Mononuclear cell (primary cell): ENCODE data around the gene LRRC8C. TPM values are rescaled to one million over a fixed set of nuclear protein-coding genes. Genes with fewer than 3 reads are reported as not detected.
A peak's percentile ranks its signal among the peaks of the same experiment; 100 is the strongest.
"Not testable (repeated sequence)": the region's sequence is repeated elsewhere in the genome, so short reads cannot be mapped to it uniquely, and the experiment has no call there.

Experiments
- H3K27me3 ChIP-seq: 2 replicates; pipeline ENCODE4 v1.6.0; 2011; ENCODE audit warnings: low read length, control low read depth; ENCODE audit not compliant: insufficient read depth
- H3K4me1 ChIP-seq: 2 replicates; pipeline ENCODE4 v1.5.1; 2011; ENCODE audit warnings: mild to moderate bottlenecking, low read length, control low read depth; ENCODE audit not compliant: insufficient read depth
- H3K4me3 ChIP-seq: 2 replicates; pipeline ENCODE4 v1.5.1; 2011; ENCODE audit warnings: mild to moderate bottlenecking, low read length, moderate library complexity
- H3K9me3 ChIP-seq: 2 replicates; pipeline ENCODE4 v1.5.1; 2011; ENCODE audit warnings: low read depth, mild to moderate bottlenecking, control low read depth, low read length
- total RNA-seq: library from RNA; depleted of rRNA; stranded (reverse); fragments of >200 nt; gene quantifications from one replicate; pipeline ENCODE4 v1.2.3, GENCODE V29; 2012

LRRC8C gene
- 46.0 TPM for total RNA-seq

GRCh38 chr1:89632657-89633247 lies at the start of gene LRRC8C:
TSS of gene LRRC8C (plus strand) at chr1:89633120. CDS start at chr1:89686474, 53,354 bp downstream.
- H3K27me3 ChIP-seq, result no peaks in the 10 kb centered on the region
- H3K4me1 ChIP-seq, result peaks cover 53% of the 10 kb centered on the region
- H3K9me3 ChIP-seq, result no peaks in the 10 kb centered on the region
- peak within 1 kb of the TSS; percentile 86 for H3K4me3 ChIP-seq

GRCh38 chr1:89584211-89584610 lies 48.7 kb upstream of the LRRC8C start:
- Histone ChIP-seq H3K4me3 (no peak overlapping the region), H3K9me3 (no peaks in the 10 kb centered on the region), H3K27me3 (no peaks in the 10 kb centered on the region), H3K4me1 (no peaks in the 10 kb centered on the region)

GRCh38 chr1:89584781-89585180 lies 48.1 kb upstream of the LRRC8C start:
- Histone ChIP-seq H3K9me3 (no peaks in the 10 kb centered on the region), H3K4me1 (no peaks in the 10 kb centered on the region), H3K27me3 (no peaks in the 10 kb centered on the region), H3K4me3 (no peak overlapping the region)

- H3K4me3 ChIP-seq, result no peak overlapping the region
- peaks cover 2% of the 10 kb centered on the region for H3K4me1 ChIP-seq
- no peaks in the 10 kb centered on the region for H3K27me3 ChIP-seq
- H3K9me3 ChIP-seq, result no peaks in the 10 kb centered on the region
Measured at GRCh38 chr1:89587729-89588161, 45.2 kb upstream of the LRRC8C start.

- H3K4me1 ChIP-seq, result peaks cover 9% of the 10 kb centered on the region
- H3K9me3 ChIP-seq, result no peaks in the 10 kb centered on the region
- no peaks in the 10 kb centered on the region for H3K27me3 ChIP-seq
- H3K4me3 ChIP-seq, result no peak overlapping the region
Measured at GRCh38 chr1:89588480-89588879, 44.4 kb upstream of the LRRC8C start.

- Histone ChIP-seq H3K4me3 (no peak overlapping the region), H3K9me3 (no peaks in the 10 kb centered on the region), H3K27me3 (no peaks in the 10 kb centered on the region), H3K4me1 (peaks cover 9% of the 10 kb centered on the region)
Measured at GRCh38 chr1:89589515-89589914, 43.4 kb upstream of the LRRC8C start.

- peaks cover 9% of the 10 kb centered on the region for H3K4me1 ChIP-seq
- H3K27me3 ChIP-seq, result no peaks in the 10 kb centered on the region
- H3K9me3 ChIP-seq, result no peaks in the 10 kb centered on the region
- H3K4me3 ChIP-seq, result no peak overlapping the region
Measured at GRCh38 chr1:89590341-89591080, 42.4 kb upstream of the LRRC8C start.

- H3K27me3 ChIP-seq, H3K9me3 ChIP-seq, H3K4me3 ChIP-seq, H3K4me1 ChIP-seq: not testable (repeated sequence)
Measured at GRCh38 chr1:89592861-89593302, 40.0 kb upstream of the LRRC8C start.

GRCh38 chr1:89594096-89594740 lies 38.7 kb upstream of the LRRC8C start:
- Histone ChIP-seq H3K27me3 (no peaks in the 10 kb centered on the region), H3K4me1 (peaks cover 9% of the 10 kb centered on the region), H3K4me3 (no peak overlapping the region), H3K9me3 (no peaks in the 10 kb centered on the region)

- Histone ChIP-seq H3K27me3 (no peaks in the 10 kb centered on the region), H3K4me3 (no peak overlapping the region), H3K4me1 (peaks cover 9% of the 10 kb centered on the region), H3K9me3 (no peaks in the 10 kb centered on the region)
Measured at GRCh38 chr1:89596698-89597097, 36.2 kb upstream of the LRRC8C start.

- H3K4me1 ChIP-seq, result peaks cover 10% of the 10 kb centered on the region
- no peak overlapping the region for H3K4me3 ChIP-seq
- H3K9me3 ChIP-seq, result no peaks in the 10 kb centered on the region
- H3K27me3 ChIP-seq, result no peaks in the 10 kb centered on the region
Measured at GRCh38 chr1:89598450-89599331, 34.2 kb upstream of the LRRC8C start.

- H3K4me1 ChIP-seq, result peaks cover 15% of the 10 kb centered on the region
- no peaks in the 10 kb centered on the region for H3K27me3 ChIP-seq
- no peaks in the 10 kb centered on the region for H3K9me3 ChIP-seq
- H3K4me3 ChIP-seq, result no peak overlapping the region
Measured at GRCh38 chr1:89599332-89599630, 33.6 kb upstream of the LRRC8C start.

- Histone ChIP-seq H3K9me3 (no peaks in the 10 kb centered on the region), H3K4me3 (no peak overlapping the region), H3K27me3 (no peaks in the 10 kb centered on the region), H3K4me1 (peaks cover 24% of the 10 kb centered on the region)
Measured at GRCh38 chr1:89600451-89601224, 32.3 kb upstream of the LRRC8C start.

- Histone ChIP-seq H3K4me3 (no peak overlapping the region), H3K27me3 (no peaks in the 10 kb centered on the region), H3K9me3 (no peaks in the 10 kb centered on the region), H3K4me1 (peaks cover 45% of the 10 kb centered on the region)
Measured at GRCh38 chr1:89602871-89603404, 30.0 kb upstream of the LRRC8C start.
